Uterus (tissue), 4 donors: ENCODE measurements around the gene MSL1. TPM values are rescaled to one million over a fixed set of nuclear protein-coding genes. Genes with fewer than 3 reads are reported as not detected.

Experiments used
- DNase-seq, 2 donors: peaks; one replicate each; pipeline ENCODE4 v3.0.0-alpha.2; 2019 to 2020
- H3K27ac ChIP-seq, 2 donors: fragments of 200-600 bp; sonication (generic); 1 replicate in 1 of 2; 2 replicates in 1 of 2; pipeline ENCODE4 v1.5.1; 2016 to 2018
- H3K27me3 ChIP-seq, 2 donors: fragments of 200-600 bp; sonication (generic); one replicate each; pipeline ENCODE4 v1.5.1; 2018 to 2019; ENCODE audit warnings: control low read depth in 1 of 2
- H3K36me3 ChIP-seq, 2 donors: fragments of 200-600 bp; sonication (generic); one replicate each; pipeline ENCODE4 v1.5.1; 2019; ENCODE audit warnings: control low read depth in 1 of 2
- H3K4me1 ChIP-seq, 2 donors: fragments of 200-600 bp; sonication (generic); one replicate each; pipeline ENCODE4 v1.5.1; 2018 to 2019; ENCODE audit warnings: control low read depth in 1 of 2
- H3K4me3 ChIP-seq, 2 donors: fragments of 200-600 bp; sonication (generic); 1 replicate in 1 of 2; 2 replicates in 1 of 2; pipeline ENCODE4 v1.5.1; 2018 to 2019; ENCODE audit warnings: mild to moderate bottlenecking in 1 of 2
- H3K9me3 ChIP-seq, 2 donors: fragments of 200-600 bp; sonication (generic); one replicate each; pipeline ENCODE4 v1.5.1; 2019; ENCODE audit warnings: control low read depth in 1 of 2
- POLR2A ChIP-seq, 2 donors: fragments of 450-650 bp; IDR thresholded peaks; one replicate each; pipeline ENCODE4 v1.6.1; 2016; ENCODE audit warnings: antibody characterized with exemption in 2 of 2, mild to moderate bottlenecking in 1 of 2, moderate library complexity in 1 of 2
- intact Hi-C: fragments of 100-400 bp; cut with DNase I; formaldehyde crosslinking; loops from one replicate; pipeline ENCODE4 v1.15.1; 2023; ENCODE audit warnings: low total_unique reads
- microRNA-seq: library from miRNA; unstranded; fragments of <30 nt; microRNA quantifications from one replicate; pipeline ENCODE4, GENCODE V29; 2016; ENCODE audit warnings: borderline microRNAs expressed, borderline replicate concordance
- total RNA-seq, 4 donors: library from RNA; depleted of rRNA in 3 of 4; stranded (reverse); fragments of >200 nt in 3 of 4; gene quantifications; one replicate each; pipeline versions ENCODE4 v1.1.0 to v1.2.4, GENCODE V29; 2014 to 2023
- TF ChIP-seq, protein P1 (sequence below), 4 experiments: fragments of 200-600 bp in 2 of 4; fragments of 450-650 bp in 2 of 4; sonication (generic) in 2 of 4; IDR thresholded peaks; one replicate each; pipeline ENCODE4 v1.5.1; 2016 to 2019; ENCODE audit warnings: antibody characterized with exemption in 4 of 4, mild to moderate bottlenecking in 2 of 4, moderate library complexity in 1 of 4
- donor health status: DM: yes; HTN: yes; CAD: no.

MSL1 gene
- total RNA-seq, 4 donors from 2014 or later: 51.0 to 151 (median 77.6) TPM

DNA sequence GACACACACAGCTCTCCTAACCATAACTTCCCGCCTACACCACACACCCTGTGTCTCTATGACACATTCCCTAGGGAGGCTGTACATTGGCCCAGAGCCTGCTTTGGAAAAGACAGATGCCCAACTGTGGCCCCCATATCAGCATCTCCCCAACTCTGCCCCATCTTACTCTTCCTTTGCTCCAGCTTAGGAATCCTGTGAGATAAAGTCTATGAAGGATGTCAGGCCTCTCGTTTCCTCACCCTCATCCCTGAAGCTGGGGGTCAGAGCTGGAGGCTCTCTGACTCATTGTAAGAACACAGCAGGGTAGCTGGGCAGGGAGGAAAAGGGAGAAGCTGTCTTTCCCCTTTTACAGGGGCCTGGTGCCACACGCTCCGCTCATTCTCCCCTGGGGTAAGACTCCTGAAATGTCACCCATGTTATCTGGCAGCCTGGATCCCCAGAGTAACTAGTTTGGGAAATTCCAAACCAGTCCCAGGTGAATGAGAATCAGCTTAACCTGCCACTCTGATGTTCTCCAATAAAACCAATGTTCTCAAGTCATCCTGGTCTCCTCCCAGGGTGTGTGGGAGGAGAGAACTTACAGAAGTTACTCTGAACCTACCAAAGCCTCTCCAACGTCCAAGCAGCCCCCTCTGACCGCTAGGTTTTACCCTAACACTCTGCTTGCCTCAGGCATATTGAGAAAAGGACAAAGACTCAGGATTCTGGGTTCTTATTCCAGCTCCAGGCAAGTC lies 58.3 kb downstream of the MSL1 start:
- Histone ChIP-seq H3K9me3 (no peaks in the 10 kb centered on the region), H3K36me3 (no peaks in the 10 kb centered on the region), H3K27ac (peak overlapping the region in 1 of 2 donors; percentile 33), H3K4me1 (peaks cover 0 to 15% of the 10 kb centered on the region in 2 donors), H3K4me3 (no peak overlapping the region), H3K27me3 (no peaks in the 10 kb centered on the region)
- intact Hi-C loops: no loop called here
- TF ChIP-seq, protein P1, sequence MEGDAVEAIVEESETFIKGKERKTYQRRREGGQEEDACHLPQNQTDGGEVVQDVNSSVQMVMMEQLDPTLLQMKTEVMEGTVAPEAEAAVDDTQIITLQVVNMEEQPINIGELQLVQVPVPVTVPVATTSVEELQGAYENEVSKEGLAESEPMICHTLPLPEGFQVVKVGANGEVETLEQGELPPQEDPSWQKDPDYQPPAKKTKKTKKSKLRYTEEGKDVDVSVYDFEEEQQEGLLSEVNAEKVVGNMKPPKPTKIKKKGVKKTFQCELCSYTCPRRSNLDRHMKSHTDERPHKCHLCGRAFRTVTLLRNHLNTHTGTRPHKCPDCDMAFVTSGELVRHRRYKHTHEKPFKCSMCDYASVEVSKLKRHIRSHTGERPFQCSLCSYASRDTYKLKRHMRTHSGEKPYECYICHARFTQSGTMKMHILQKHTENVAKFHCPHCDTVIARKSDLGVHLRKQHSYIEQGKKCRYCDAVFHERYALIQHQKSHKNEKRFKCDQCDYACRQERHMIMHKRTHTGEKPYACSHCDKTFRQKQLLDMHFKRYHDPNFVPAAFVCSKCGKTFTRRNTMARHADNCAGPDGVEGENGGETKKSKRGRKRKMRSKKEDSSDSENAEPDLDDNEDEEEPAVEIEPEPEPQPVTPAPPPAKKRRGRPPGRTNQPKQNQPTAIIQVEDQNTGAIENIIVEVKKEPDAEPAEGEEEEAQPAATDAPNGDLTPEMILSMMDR (IDR thresholded peaks at IDR 0.05): no peak
- TF ChIP-seq POLR2A (IDR thresholded peaks at IDR 0.05): no peak
- DNase-seq: no peak

GRCh38 chr17:40180694-40181093 lies 58.9 kb downstream of the MSL1 start:
- H3K4me3 ChIP-seq: no peak overlapping the region
- no peak overlapping the region for H3K27ac ChIP-seq
- no peaks in the 10 kb centered on the region for H3K36me3 ChIP-seq
- intact Hi-C loops: no loop called here
- peaks cover 0 to 15% of the 10 kb centered on the region in 2 donors for H3K4me1 ChIP-seq
- DNase-seq: no peak
- H3K27me3 ChIP-seq: no peaks in the 10 kb centered on the region
- TF ChIP-seq, protein P1 (IDR thresholded peaks at IDR 0.05): no peak
- TF ChIP-seq POLR2A (IDR thresholded peaks at IDR 0.05): no peak
- no peaks in the 10 kb centered on the region for H3K9me3 ChIP-seq

DNA sequence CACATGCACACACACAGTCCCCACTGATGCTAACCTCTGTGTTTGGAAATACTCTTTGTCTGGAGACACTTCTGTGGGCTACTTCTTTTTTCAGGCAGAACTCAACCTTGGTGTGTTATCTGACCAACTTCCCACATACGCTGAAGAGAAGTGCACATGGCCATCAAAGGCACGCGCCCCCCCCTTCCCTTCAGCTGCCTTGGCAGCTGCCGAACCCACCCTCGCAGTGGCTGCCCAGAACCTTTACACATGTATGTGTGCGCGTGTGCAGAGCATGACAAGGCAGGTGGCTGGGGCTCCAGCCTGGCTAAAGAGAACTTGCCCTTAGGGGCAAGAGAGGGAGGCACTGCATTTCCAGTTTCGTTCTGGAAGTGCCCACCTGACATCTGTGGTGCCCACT lies 59.4 kb downstream of the MSL1 start:
- Histone ChIP-seq H3K27me3 (no peaks in the 10 kb centered on the region), H3K36me3 (no peaks in the 10 kb centered on the region), H3K4me1 (peaks cover 0 to 15% of the 10 kb centered on the region in 2 donors), H3K9me3 (no peaks in the 10 kb centered on the region), H3K27ac (no peak overlapping the region), H3K4me3 (no peak overlapping the region)
- DNase-seq: no peak
- TF ChIP-seq, protein P1 (IDR thresholded peaks at IDR 0.05): no peak
- no peak for TF ChIP-seq POLR2A (IDR thresholded peaks at IDR 0.05)
- intact Hi-C loops: no loop called here

DNA sequence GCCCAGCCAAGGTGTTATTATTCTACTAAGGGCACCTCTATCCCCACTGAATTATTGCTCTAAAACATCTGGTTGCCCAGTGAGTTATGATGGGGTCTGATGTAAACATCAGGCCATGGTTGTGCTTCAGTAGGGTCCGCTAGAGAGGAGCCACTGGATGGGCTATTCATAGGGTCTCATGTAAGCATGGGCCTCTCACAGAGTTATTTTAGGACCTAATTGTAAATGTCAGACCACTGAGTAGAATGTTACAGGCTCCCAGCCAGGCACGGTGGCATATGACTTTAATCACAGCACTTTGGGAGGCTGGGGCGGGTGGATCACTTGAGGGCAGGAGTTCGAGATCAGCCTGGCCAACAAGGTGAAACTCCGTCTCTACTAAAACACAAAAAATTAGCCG lies 60.8 kb downstream of the MSL1 start:
- H3K4me1 ChIP-seq: peaks cover 0 to 5% of the 10 kb centered on the region in 2 donors
- TF ChIP-seq, protein P1 (IDR thresholded peaks at IDR 0.05): no peak
- TF ChIP-seq POLR2A (IDR thresholded peaks at IDR 0.05): no peak
- no peaks in the 10 kb centered on the region for H3K27me3 ChIP-seq
- no peak overlapping the region for H3K27ac ChIP-seq
- no peaks in the 10 kb centered on the region for H3K9me3 ChIP-seq
- intact Hi-C loops: no loop called here
- no peak for DNase-seq
- no peak overlapping the region for H3K4me3 ChIP-seq
- H3K36me3 ChIP-seq: no peaks in the 10 kb centered on the region

Small RNA genes within 50 kb of the gene (microRNA-seq; reads per million reads assigned to microRNA genes)
- 1.5 reads per million for gene MIR6866

Other genes with a start within 250 kb of the MSL1 start
- gene GSDMB, start 203.3 kb upstream of the MSL1 start, total RNA-seq: 10 to 100 TPM in 2 of 4 donors, 1 to 10 TPM in 1, under 1 TPM in 1; 0.29 to 12.6 (median 6.4) TPM
- 10 to 100 TPM; 15.9 to 71.5 (median 42.9) TPM for gene ORMDL3, start 194.4 kb upstream of the MSL1 start, total RNA-seq
- under 1 TPM in 1 of 4 donors, not detected in 3; 0.52 TPM for gene LRRC3C, start 194.2 kb upstream of the MSL1 start, total RNA-seq
- under 1 TPM in 3 of 4 donors, not detected in 1; 0.18 to 0.35 (median 0.26) TPM for gene GSDMA, start 159.0 kb upstream of the MSL1 start, total RNA-seq
- 100 to 1,000 TPM in 1 of 4 donors, 10 to 100 TPM in 3; 62.0 to 158 (median 84.7) TPM for gene PSMD3, start 141.2 kb upstream of the MSL1 start, total RNA-seq
- gene CSF3, start 106.5 kb upstream of the MSL1 start, total RNA-seq: 1 to 10 TPM in 1 of 4 donors, under 1 TPM in 1, not detected in 2; 0.29 to 5.0 TPM
- 100 to 1,000 TPM in 1 of 4 donors, 10 to 100 TPM in 3; 17.6 to 111 (median 44.7) TPM for gene MED24, start 67.6 kb upstream of the MSL1 start, total RNA-seq
- 100 to 1,000 TPM in 1 of 4 donors, 10 to 100 TPM in 3; 19.7 to 124 (median 63.1) TPM for gene THRA, start 59.0 kb upstream of the MSL1 start, total RNA-seq
- gene NR1D1, start 21.4 kb upstream of the MSL1 start, total RNA-seq: 10 to 100 TPM in 1 of 4 donors, 1 to 10 TPM in 3; 2.0 to 92.1 (median 4.7) TPM
- 100 to 1,000 TPM in 2 of 4 donors, 10 to 100 TPM in 2; 33.2 to 166 (median 91.3) TPM for gene CASC3, start 18.6 kb downstream of the MSL1 start, total RNA-seq
- gene RAPGEFL1, start 55.5 kb downstream of the MSL1 start, total RNA-seq: 10 to 100 TPM in 1 of 4 donors, 1 to 10 TPM in 1, under 1 TPM in 2; 0.29 to 21.5 (median 2.0) TPM
- 10 to 100 TPM in 2 of 4 donors, 1 to 10 TPM in 2; 4.9 to 34.3 (median 8.6) TPM for gene WIPF2, start 97.3 kb downstream of the MSL1 start, total RNA-seq
- 10 to 100 TPM in 1 of 4 donors, under 1 TPM in 1, not detected in 2; 0.88 to 11.3 TPM for gene CDC6, start 165.9 kb downstream of the MSL1 start, total RNA-seq
- gene RARA, start 187.2 kb downstream of the MSL1 start, total RNA-seq: 10 to 100 TPM; 18.9 to 80.5 (median 46.3) TPM
- 1 to 10 TPM in 1 of 4 donors, under 1 TPM in 1, not detected in 2; 0.83 to 3.8 TPM for gene GJD3, start 242.8 kb downstream of the MSL1 start, total RNA-seq